ENCODE measurements around the gene C5orf58. TPM values are rescaled to one million over a fixed set of nuclear protein-coding genes. Genes with fewer than 3 reads are reported as not detected.
"Not testable (repeated sequence)": the region's sequence is repeated elsewhere in the genome, so short reads cannot be mapped to it uniquely, and the experiment has no call there.

Gene C5orf58
- total RNA-seq, 1 donor from 2014 or later: not detected

- H3K27ac ChIP-seq (ENCODE audit: low read depth, low read length): no peak overlapping the region
- H3K27ac Mint-ChIP-seq (ENCODE audit: unreplicated experiment): no peak overlapping the region
- no peaks in the 10 kb centered on the region for H4K20me1 ChIP-seq (ENCODE audit: insufficient read depth, low read length)
- H3K9me3 ChIP-seq (ENCODE audit: insufficient read depth, low read depth, low read length): no peaks in the 10 kb centered on the region
- no peaks in the 10 kb centered on the region for H3K9me3 Mint-ChIP-seq (ENCODE audit: unreplicated experiment)
- H2AFZ ChIP-seq (ENCODE audit: low read depth, low read length): no peak overlapping the region
- DNase-seq (ENCODE audit: low read depth) (no peak), FAIRE-seq (no peak)
- peaks cover 6% of the 10 kb centered on the region for H3K4me1 Mint-ChIP-seq (ENCODE audit: low read depth, unreplicated experiment)
- no peaks in the 10 kb centered on the region for H3K79me2 ChIP-seq (ENCODE audit: insufficient read depth, low read length)
- H3K4me2 ChIP-seq (ENCODE audit: low read length): no peak overlapping the region
- H3K4me1 ChIP-seq (ENCODE audit: insufficient read depth, low read length): no peaks in the 10 kb centered on the region
- H3K9ac ChIP-seq (ENCODE audit: low read length): no peak overlapping the region
- no peaks in the 10 kb centered on the region for H3K36me3 Mint-ChIP-seq (ENCODE audit: low read depth, unreplicated experiment)
- H3K4me3 Mint-ChIP-seq (ENCODE audit: unreplicated experiment): no peak overlapping the region
- H3K27me3 Mint-ChIP-seq (ENCODE audit: low read depth, unreplicated experiment): no peaks in the 10 kb centered on the region
- no peak overlapping the region for H3K4me3 ChIP-seq (ENCODE audit: insufficient read depth, low read depth, low read length)
- H3K27me3 ChIP-seq (ENCODE audit: insufficient read depth, low read length): peaks cover 5% of the 10 kb centered on the region
- no peak for TF ChIP-seq EZH2 (IDR thresholded peaks at IDR 0.05; ENCODE audit: insufficient read depth, low read length)
- TF ChIP-seq, protein P1, sequence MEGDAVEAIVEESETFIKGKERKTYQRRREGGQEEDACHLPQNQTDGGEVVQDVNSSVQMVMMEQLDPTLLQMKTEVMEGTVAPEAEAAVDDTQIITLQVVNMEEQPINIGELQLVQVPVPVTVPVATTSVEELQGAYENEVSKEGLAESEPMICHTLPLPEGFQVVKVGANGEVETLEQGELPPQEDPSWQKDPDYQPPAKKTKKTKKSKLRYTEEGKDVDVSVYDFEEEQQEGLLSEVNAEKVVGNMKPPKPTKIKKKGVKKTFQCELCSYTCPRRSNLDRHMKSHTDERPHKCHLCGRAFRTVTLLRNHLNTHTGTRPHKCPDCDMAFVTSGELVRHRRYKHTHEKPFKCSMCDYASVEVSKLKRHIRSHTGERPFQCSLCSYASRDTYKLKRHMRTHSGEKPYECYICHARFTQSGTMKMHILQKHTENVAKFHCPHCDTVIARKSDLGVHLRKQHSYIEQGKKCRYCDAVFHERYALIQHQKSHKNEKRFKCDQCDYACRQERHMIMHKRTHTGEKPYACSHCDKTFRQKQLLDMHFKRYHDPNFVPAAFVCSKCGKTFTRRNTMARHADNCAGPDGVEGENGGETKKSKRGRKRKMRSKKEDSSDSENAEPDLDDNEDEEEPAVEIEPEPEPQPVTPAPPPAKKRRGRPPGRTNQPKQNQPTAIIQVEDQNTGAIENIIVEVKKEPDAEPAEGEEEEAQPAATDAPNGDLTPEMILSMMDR (IDR thresholded peaks at IDR 0.05; ENCODE audit: insufficient read depth, low read depth, low read length): no peak
- no peaks in the 10 kb centered on the region for H3K36me3 ChIP-seq (ENCODE audit: insufficient read depth, low read length)
Observed at GRCh38 chr5:170246126-170246870, 13.5 kb downstream of the C5orf58 start.

- Mint-ChIP-seq H3K27me3 (ENCODE audit: low read depth, unreplicated experiment) (peaks cover 6% of the 10 kb centered on the region), H3K4me1 (ENCODE audit: low read depth, unreplicated experiment) (peaks cover 6% of the 10 kb centered on the region), H3K4me3 (ENCODE audit: unreplicated experiment) (no peak overlapping the region), H3K36me3 (ENCODE audit: low read depth, unreplicated experiment) (no peaks in the 10 kb centered on the region), H3K27ac (ENCODE audit: unreplicated experiment) (no peak overlapping the region), H3K9me3 (ENCODE audit: unreplicated experiment) (no peaks in the 10 kb centered on the region)
- H4K20me1 ChIP-seq (ENCODE audit: insufficient read depth, low read length): no peaks in the 10 kb centered on the region
- H3K79me2 ChIP-seq (ENCODE audit: insufficient read depth, low read length): no peaks in the 10 kb centered on the region
- H3K27ac ChIP-seq (ENCODE audit: low read depth, low read length): no peak overlapping the region
- no peak overlapping the region for H3K9ac ChIP-seq (ENCODE audit: low read length)
- H3K4me3 ChIP-seq (ENCODE audit: insufficient read depth, low read depth, low read length): no peak overlapping the region
- FAIRE-seq: no peak
- H3K9me3 ChIP-seq (ENCODE audit: insufficient read depth, low read depth, low read length): no peaks in the 10 kb centered on the region
- H3K27me3 ChIP-seq (ENCODE audit: insufficient read depth, low read length): peaks cover 14% of the 10 kb centered on the region
- H3K4me1 ChIP-seq (ENCODE audit: insufficient read depth, low read length): no peaks in the 10 kb centered on the region
- H2AFZ ChIP-seq (ENCODE audit: low read depth, low read length): no peak overlapping the region
- no peak overlapping the region for H3K4me2 ChIP-seq (ENCODE audit: low read length)
- H3K36me3 ChIP-seq (ENCODE audit: insufficient read depth, low read length): no peaks in the 10 kb centered on the region
- no peak for DNase-seq (ENCODE audit: low read depth)
- no peak for TF ChIP-seq EZH2 (IDR thresholded peaks at IDR 0.05; ENCODE audit: insufficient read depth, low read length)
Observed at GRCh38 chr5:170247363-170247762, 14.6 kb downstream of the C5orf58 start.

GRCh38 chr5:170248172-170248930, 15.6 kb downstream of the C5orf58 start:
- Histone ChIP-seq H3K79me2 (ENCODE audit: insufficient read depth, low read length) (no peaks in the 10 kb centered on the region), H3K27me3 (ENCODE audit: insufficient read depth, low read length) (peaks cover 18% of the 10 kb centered on the region), H3K4me2 (ENCODE audit: low read length) (no peak overlapping the region), H4K20me1 (ENCODE audit: insufficient read depth, low read length) (no peaks in the 10 kb centered on the region), H3K4me3 (ENCODE audit: insufficient read depth, low read depth, low read length) (no peak overlapping the region), H3K27ac (ENCODE audit: low read depth, low read length) (no peak overlapping the region), H3K9ac (ENCODE audit: low read length) (no peak overlapping the region), H2AFZ (ENCODE audit: low read depth, low read length) (no peak overlapping the region), H3K4me1 (ENCODE audit: insufficient read depth, low read length) (no peaks in the 10 kb centered on the region), H3K36me3 (ENCODE audit: insufficient read depth, low read length) (no peaks in the 10 kb centered on the region), H3K9me3 (ENCODE audit: insufficient read depth, low read depth, low read length) (no peaks in the 10 kb centered on the region)
- TF ChIP-seq, protein P1 (IDR thresholded peaks at IDR 0.05; ENCODE audit: insufficient read depth, low read depth, low read length): no peak
- DNase-seq (ENCODE audit: low read depth) (no peak), FAIRE-seq (no peak)
- Mint-ChIP-seq H3K4me1 (ENCODE audit: low read depth, unreplicated experiment) (peaks cover 6% of the 10 kb centered on the region), H3K27me3 (ENCODE audit: low read depth, unreplicated experiment) (peaks cover 6% of the 10 kb centered on the region), H3K9me3 (ENCODE audit: unreplicated experiment) (no peaks in the 10 kb centered on the region), H3K27ac (ENCODE audit: unreplicated experiment) (no peak overlapping the region), H3K36me3 (ENCODE audit: low read depth, unreplicated experiment) (no peaks in the 10 kb centered on the region), H3K4me3 (ENCODE audit: unreplicated experiment) (no peak overlapping the region)

- H3K4me3 Mint-ChIP-seq (ENCODE audit: unreplicated experiment); H3K9me3 Mint-ChIP-seq (ENCODE audit: unreplicated experiment); FAIRE-seq; H3K9me3 ChIP-seq (ENCODE audit: insufficient read depth, low read depth, low read length); H3K36me3 ChIP-seq (ENCODE audit: insufficient read depth, low read length); H3K4me1 ChIP-seq (ENCODE audit: insufficient read depth, low read length); H3K9ac ChIP-seq (ENCODE audit: low read length); H3K4me2 ChIP-seq (ENCODE audit: low read length); H3K79me2 ChIP-seq (ENCODE audit: insufficient read depth, low read length); H3K4me1 Mint-ChIP-seq (ENCODE audit: low read depth, unreplicated experiment); H3K36me3 Mint-ChIP-seq (ENCODE audit: low read depth, unreplicated experiment); H4K20me1 ChIP-seq (ENCODE audit: insufficient read depth, low read length); DNase-seq (ENCODE audit: low read depth); H3K27ac Mint-ChIP-seq (ENCODE audit: unreplicated experiment); H3K27me3 Mint-ChIP-seq (ENCODE audit: low read depth, unreplicated experiment); H3K4me3 ChIP-seq (ENCODE audit: insufficient read depth, low read depth, low read length); H2AFZ ChIP-seq (ENCODE audit: low read depth, low read length); H3K27ac ChIP-seq (ENCODE audit: low read depth, low read length): not testable (repeated sequence)
- peaks cover 18% of the 10 kb centered on the region for H3K27me3 ChIP-seq (ENCODE audit: insufficient read depth, low read length)
Observed at GRCh38 chr5:170248931-170249227, 16.1 kb downstream of the C5orf58 start.
